VCaP (cell line): ENCODE measurements around the gene MTMR2.
A peak's percentile ranks its signal among the peaks of the same experiment; 100 is the strongest.

Experiments used
- H3K27ac ChIP-seq: fragments of 450-650 bp; 2 replicates; pipeline ENCODE4 v1.5.1; 2017
- CTCF ChIP-seq: fragments of 450-650 bp; conservative IDR thresholded peaks from 2 replicates; pipeline ENCODE4 v1.5.1; 2017; ENCODE audit warnings: mild to moderate bottlenecking, moderate library complexity

The MTMR2 gene

GRCh38 chr11:95805869-95806268, 118.0 kb downstream of the MTMR2 start:
- TF ChIP-seq CTCF = no peak
- no peak overlapping the region for H3K27ac ChIP-seq

- no peak for TF ChIP-seq CTCF
- H3K27ac ChIP-seq = no peak overlapping the region
Observed at GRCh38 chr11:95803973-95804372, 119.9 kb downstream of the MTMR2 start.

GRCh38 chr11:95802806-95803205, 121.1 kb downstream of the MTMR2 start:
- TF ChIP-seq CTCF = no peak
- H3K27ac ChIP-seq = no peak overlapping the region

GRCh38 chr11:95800438-95800837, 123.5 kb downstream of the MTMR2 start:
- no peak for TF ChIP-seq CTCF
- H3K27ac ChIP-seq = no peak overlapping the region

GRCh38 chr11:95799546-95799945, 124.4 kb downstream of the MTMR2 start:
- no peak overlapping the region for H3K27ac ChIP-seq
- TF ChIP-seq CTCF = no peak

GRCh38 chr11:95796501-95796900, 127.4 kb downstream of the MTMR2 start:
- H3K27ac ChIP-seq = peak overlapping the region; percentile 96
- TF ChIP-seq CTCF = no peak

GRCh38 chr11:95795627-95796295, 128.1 kb downstream of the MTMR2 start:
- no peak for TF ChIP-seq CTCF
- H3K27ac ChIP-seq = peak overlapping the region; percentile 96
